HL-60 (cell line): ENCODE data around the gene DLG4.

Experiments
- POLR2AphosphoS5 ChIP-seq: IDR thresholded peaks from 2 replicates; pipeline ENCODE4 v1.6.1; 2012; ENCODE audit warnings: low read depth
- SPI1 ChIP-seq: IDR thresholded peaks from 2 replicates; pipeline ENCODE4 v1.6.1; 2012; ENCODE audit warnings: low read depth, mild to moderate bottlenecking, borderline replicate concordance
- TF ChIP-seq, protein P1 (sequence below): IDR thresholded peaks from one replicate; pipeline ENCODE4 v1.5.1; 2011; ENCODE audit warnings: low read length, control low read depth, inconsistent platforms; ENCODE audit not compliant: insufficient read depth

- TF ChIP-seq, protein P1, sequence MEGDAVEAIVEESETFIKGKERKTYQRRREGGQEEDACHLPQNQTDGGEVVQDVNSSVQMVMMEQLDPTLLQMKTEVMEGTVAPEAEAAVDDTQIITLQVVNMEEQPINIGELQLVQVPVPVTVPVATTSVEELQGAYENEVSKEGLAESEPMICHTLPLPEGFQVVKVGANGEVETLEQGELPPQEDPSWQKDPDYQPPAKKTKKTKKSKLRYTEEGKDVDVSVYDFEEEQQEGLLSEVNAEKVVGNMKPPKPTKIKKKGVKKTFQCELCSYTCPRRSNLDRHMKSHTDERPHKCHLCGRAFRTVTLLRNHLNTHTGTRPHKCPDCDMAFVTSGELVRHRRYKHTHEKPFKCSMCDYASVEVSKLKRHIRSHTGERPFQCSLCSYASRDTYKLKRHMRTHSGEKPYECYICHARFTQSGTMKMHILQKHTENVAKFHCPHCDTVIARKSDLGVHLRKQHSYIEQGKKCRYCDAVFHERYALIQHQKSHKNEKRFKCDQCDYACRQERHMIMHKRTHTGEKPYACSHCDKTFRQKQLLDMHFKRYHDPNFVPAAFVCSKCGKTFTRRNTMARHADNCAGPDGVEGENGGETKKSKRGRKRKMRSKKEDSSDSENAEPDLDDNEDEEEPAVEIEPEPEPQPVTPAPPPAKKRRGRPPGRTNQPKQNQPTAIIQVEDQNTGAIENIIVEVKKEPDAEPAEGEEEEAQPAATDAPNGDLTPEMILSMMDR, result no peak
- TF ChIP-seq SPI1 (no peak), POLR2AphosphoS5 (no peak)
These were observed 12.5 kb upstream of the DLG4 start for GRCh38 chr17:7232114-7232513.
